ENCODE results near the gene RLN1. TPM values are rescaled to one million over a fixed set of nuclear protein-coding genes. Genes with fewer than 3 reads are reported as not detected.
"Not testable (repeated sequence)": the region's sequence is repeated elsewhere in the genome, so short reads cannot be mapped to it uniquely, and the experiment has no call there.

RLN1 gene, protein sequence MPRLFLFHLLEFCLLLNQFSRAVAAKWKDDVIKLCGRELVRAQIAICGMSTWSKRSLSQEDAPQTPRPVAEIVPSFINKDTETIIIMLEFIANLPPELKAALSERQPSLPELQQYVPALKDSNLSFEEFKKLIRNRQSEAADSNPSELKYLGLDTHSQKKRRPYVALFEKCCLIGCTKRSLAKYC
- total RNA-seq, result not detected
- long read RNA-seq, result 0 reads

DNA sequence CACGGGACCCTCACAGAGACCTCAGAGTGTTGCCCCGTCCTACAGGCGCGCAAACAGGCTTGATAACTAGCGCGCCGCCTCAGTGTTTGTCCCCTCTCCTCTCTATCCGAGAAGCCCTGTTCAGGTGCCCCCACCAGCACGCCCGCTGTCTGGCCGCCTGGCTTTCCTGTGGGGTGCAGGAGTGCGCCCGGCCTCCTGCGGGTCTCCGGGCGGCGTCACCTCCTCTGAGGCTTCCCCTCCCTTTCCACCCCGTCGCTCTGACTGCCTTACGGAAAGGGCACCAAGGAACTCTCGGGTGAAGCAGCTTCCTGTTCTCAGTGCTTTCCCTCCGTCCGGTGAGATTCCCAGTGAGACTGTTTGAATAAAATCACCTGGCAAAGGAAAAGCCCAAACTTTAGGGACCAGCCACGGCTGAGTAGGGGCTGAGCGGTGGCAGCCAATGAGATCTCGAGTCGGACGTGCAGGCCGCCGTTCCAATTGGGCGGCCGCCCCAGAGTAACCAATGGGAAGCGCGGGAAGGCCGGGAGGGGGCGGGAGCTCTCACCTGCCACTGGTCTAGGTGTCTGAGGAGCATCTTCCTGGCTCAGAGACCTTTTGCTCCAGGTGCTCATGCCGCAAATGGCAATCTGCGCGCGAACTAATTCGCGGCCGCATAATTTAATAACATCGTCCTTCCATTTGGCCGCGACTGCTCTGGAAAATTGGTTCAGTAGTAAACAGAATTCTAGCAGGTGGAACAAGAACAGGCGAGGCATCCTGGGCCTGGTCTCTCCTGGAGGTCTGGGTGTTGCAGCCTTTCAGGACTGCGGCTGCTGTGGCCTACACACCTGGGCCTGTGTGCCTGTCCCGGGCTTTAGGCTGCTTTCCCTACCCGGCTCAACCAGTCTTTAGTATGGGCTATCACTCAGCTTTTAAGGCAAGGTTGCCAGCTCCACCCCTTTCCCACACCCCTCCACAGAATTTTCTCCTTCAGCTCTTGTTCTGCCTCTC lies at the start of gene RLN1:
RLN1 (minus strand) TSS at position 885 of the 990 bp plus-strand sequence; CDS start at position 755, 130 bp downstream.
- H3K36me3 ChIP-seq; H3K27ac ChIP-seq (replicated peaks); intact Hi-C loops (cut with micrococcal nuclease); H3K27me3 ChIP-seq (ENCODE audit: low read depth); DNase-seq; H3K4me1 ChIP-seq; H3K9me3 ChIP-seq (replicated peaks): not testable (repeated sequence)
- peak within 1 kb of the TSS; percentile 44 for H3K4me3 ChIP-seq

DNA sequence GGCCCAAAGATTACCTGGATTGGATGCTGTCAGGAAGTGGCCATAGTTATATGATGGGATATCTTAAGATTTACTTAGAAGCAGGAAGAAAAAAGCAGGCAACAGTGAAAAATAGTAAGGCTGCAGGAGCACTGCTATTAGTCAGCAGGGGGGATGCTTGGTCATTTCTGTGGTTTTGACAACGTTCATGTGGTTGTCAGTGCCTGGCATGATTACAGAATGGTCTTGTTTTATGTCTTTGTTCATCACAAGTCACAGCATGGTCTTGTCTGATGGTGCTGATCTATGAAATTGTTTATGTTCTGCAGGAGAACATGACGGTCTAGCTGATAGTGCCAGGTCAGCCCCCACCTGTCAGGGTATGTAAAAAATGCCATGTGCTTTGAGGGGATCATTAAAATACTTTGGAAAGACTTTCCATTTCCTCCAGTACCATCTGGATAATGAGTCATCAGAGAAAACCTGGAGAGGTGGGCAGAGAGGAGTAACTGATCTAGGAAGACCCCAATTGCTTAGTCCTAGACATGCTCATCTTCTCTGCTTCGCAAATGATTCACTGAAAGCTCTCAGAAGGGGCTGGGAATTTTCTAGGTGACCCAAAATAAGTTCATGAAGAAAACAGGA lies 49.5 kb upstream of the RLN1 start:
- Histone ChIP-seq H3K36me3 (peaks cover 5% of the 10 kb centered on the region), H3K4me3 (no peak overlapping the region), H3K27ac (replicated peaks) (no peak overlapping the region), H3K4me1 (no peaks in the 10 kb centered on the region), H3K27me3 (ENCODE audit: low read depth) (no peaks in the 10 kb centered on the region), H3K9me3 (replicated peaks) (no peaks in the 10 kb centered on the region)
- intact Hi-C loops (cut with micrococcal nuclease), result no loop called here
- DNase-seq, result no peak
- TF ChIP-seq, protein P1, sequence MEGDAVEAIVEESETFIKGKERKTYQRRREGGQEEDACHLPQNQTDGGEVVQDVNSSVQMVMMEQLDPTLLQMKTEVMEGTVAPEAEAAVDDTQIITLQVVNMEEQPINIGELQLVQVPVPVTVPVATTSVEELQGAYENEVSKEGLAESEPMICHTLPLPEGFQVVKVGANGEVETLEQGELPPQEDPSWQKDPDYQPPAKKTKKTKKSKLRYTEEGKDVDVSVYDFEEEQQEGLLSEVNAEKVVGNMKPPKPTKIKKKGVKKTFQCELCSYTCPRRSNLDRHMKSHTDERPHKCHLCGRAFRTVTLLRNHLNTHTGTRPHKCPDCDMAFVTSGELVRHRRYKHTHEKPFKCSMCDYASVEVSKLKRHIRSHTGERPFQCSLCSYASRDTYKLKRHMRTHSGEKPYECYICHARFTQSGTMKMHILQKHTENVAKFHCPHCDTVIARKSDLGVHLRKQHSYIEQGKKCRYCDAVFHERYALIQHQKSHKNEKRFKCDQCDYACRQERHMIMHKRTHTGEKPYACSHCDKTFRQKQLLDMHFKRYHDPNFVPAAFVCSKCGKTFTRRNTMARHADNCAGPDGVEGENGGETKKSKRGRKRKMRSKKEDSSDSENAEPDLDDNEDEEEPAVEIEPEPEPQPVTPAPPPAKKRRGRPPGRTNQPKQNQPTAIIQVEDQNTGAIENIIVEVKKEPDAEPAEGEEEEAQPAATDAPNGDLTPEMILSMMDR (IDR thresholded peaks at IDR 0.05; ENCODE audit: borderline replicate concordance), result no peak

DNA sequence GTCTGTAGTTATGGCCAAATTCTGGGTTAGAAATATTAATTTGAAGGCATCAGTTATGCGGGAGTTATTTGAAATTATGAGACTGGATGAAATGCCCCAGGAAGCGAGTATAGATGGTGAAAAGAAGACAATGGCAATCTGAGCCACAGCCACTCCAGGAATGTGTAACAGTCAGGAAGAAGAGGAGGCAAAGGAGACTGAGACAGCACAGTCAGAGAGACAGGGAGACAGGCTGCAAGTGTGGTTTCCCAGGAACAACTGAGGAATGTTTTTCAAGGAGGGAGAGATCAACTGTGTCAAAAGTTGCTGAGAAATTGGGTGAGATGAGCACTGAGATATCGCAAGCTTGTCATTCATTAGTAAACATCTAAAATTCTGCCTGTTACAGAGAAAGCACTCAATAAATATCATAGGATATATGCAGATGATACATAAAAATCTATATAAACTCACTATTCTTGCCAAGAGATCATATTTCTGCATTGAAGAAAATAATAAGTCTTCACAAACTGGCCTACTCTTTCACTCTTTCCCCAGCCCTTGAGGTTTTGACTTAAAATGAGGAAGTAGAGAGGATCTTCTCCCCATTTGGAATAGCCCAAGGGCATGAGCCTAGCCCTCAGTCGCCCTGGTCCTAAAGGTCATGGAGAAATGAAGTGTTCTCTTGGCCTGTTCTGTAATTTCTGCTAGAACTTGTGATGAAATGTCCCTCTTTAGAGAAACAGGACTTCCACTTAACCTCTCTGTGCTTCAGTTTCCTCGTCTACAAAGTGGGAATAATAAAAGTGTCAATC lies 48.5 kb upstream of the RLN1 start:
- Histone ChIP-seq H3K27ac (replicated peaks) (no peak overlapping the region), H3K4me3 (no peak overlapping the region), H3K36me3 (peaks cover 5% of the 10 kb centered on the region), H3K27me3 (ENCODE audit: low read depth) (no peaks in the 10 kb centered on the region), H3K9me3 (replicated peaks) (no peaks in the 10 kb centered on the region), H3K4me1 (no peaks in the 10 kb centered on the region)
- TF ChIP-seq, protein P1 (IDR thresholded peaks at IDR 0.05; ENCODE audit: borderline replicate concordance), result no peak
- no peak for DNase-seq
- intact Hi-C loops (cut with micrococcal nuclease), result no loop called here

DNA sequence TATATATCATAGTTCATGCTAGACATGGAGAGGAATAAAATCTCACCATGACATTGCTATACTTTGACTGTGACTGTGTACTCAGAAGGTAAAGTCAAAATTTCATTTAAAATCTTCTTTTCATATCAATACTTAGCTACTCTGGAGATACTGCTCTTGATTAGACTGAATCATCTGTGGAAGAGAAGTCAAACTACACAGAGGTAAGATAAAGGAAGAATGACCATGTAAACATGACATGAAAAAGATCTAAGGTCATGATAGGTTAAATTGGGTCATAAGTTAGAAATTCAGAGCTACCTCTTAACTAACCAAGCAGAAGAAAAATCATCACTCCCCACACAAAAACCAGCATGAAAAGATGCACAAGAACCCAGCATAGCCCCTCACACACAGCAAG lies 44.8 kb upstream of the RLN1 start:
- Histone ChIP-seq H3K27me3 (ENCODE audit: low read depth) (no peaks in the 10 kb centered on the region), H3K27ac (replicated peaks) (no peak overlapping the region), H3K36me3 (peaks cover 9% of the 10 kb centered on the region), H3K9me3 (replicated peaks) (no peaks in the 10 kb centered on the region), H3K4me3 (no peak overlapping the region), H3K4me1 (no peaks in the 10 kb centered on the region)
- intact Hi-C loops (cut with micrococcal nuclease), result no loop called here
- DNase-seq, result no peak
- TF ChIP-seq, protein P1 (IDR thresholded peaks at IDR 0.05; ENCODE audit: borderline replicate concordance), result no peak

DNA sequence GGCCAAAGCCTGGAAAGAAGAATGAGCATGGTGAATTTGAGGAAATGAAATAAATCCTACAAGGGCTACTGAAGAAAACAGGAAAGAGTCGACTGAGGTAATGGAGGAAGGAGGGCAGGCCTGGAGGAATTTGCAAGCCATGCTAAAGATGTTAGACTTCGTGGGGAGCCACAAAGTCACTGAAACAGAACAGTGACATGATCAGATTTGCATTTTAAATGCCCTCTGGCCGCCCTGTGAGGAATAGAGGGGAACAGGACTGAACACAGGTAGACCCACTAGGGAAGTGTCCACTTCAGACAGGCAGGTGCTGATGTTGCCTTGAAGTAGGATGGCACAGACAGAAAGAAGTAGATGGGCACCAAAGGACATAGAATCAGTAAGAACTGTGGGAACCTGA lies 42.8 kb upstream of the RLN1 start:
- Histone ChIP-seq H3K36me3 (peaks cover 9% of the 10 kb centered on the region), H3K4me1 (no peaks in the 10 kb centered on the region), H3K9me3 (replicated peaks) (no peaks in the 10 kb centered on the region), H3K4me3 (no peak overlapping the region), H3K27me3 (ENCODE audit: low read depth) (no peaks in the 10 kb centered on the region), H3K27ac (replicated peaks) (no peak overlapping the region)
- intact Hi-C loops (cut with micrococcal nuclease), result no loop called here
- no peak for DNase-seq
- TF ChIP-seq, protein P1 (IDR thresholded peaks at IDR 0.05; ENCODE audit: borderline replicate concordance), result no peak
